ENCODE measurements around the gene PCSK5. TPM values are rescaled to one million over a fixed set of nuclear protein-coding genes. Genes with fewer than 3 reads are reported as not detected.

PCSK5 gene
- total RNA-seq, 1 experiment from 2014 or later = 6.9 TPM

DNA sequence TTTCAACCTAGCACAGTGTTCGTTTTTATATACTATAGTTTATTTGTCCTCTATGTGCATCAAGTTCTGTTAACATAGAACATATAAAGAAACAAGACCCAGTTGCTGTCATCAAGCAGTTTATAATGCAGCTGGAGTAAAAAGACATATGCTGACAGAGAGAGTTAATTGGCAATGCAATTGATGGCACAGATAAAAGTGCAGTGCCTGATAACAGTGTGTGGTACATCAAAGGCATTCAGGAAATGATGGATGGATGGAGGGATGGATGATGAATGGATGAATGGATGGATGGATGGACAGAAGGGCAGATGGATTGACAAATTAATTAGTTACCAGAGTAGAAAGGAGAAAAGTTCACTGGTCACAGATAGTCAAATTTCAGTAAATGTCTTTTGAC, 264.9 kb downstream of the PCSK5 start:
- ATAC-seq (no peak), DNase-seq (ENCODE audit: low read depth, low spot score) (no peak)
- Histone ChIP-seq H3K4me3 (replicated peaks in 1 of 2; ENCODE audit: low read depth in 1 of 2, low read length in 2 of 2) (no peak overlapping the region), H3K27ac (ENCODE audit: low read depth, low read length) (no peak overlapping the region), H3K36me3 (ENCODE audit: control insufficient read depth in 1 of 2, insufficient read depth in 2 of 2, low read length in 2 of 2) (peaks cover 0 to 3% of the 10 kb centered on the region in 2 experiments; a peak in 1 of 4 replicates), H3K79me2 (ENCODE audit: insufficient read depth, low read length) (no peaks in the 10 kb centered on the region), H3K27me3 (ENCODE audit: insufficient read depth, low read length) (no peaks in the 10 kb centered on the region), H3K9me3 (ENCODE audit: control insufficient read depth in 1 of 2, insufficient read depth in 1 of 2, low read depth in 1 of 2, low read length in 2 of 2) (no peaks in the 10 kb centered on the region), H3K9me2 (ENCODE audit: insufficient read depth) (no peaks in the 10 kb centered on the region), H3K9ac (ENCODE audit: low read length) (no peak overlapping the region), H3K4me2 (ENCODE audit: low read length) (no peak overlapping the region), H2AFZ (ENCODE audit: low read depth, low read length, poor library complexity, severe bottlenecking) (no peak overlapping the region), H4K20me1 (ENCODE audit: insufficient read depth) (no peaks in the 10 kb centered on the region), H3K4me1 (ENCODE audit: control insufficient read depth in 1 of 2, insufficient read depth in 2 of 2, low read length in 2 of 2) (no peaks in the 10 kb centered on the region)
- no peak for TF ChIP-seq CTCF (IDR thresholded peaks at IDR 0.05 in 2 of 3, conservative IDR thresholded peaks at IDR 0.05 in 1 of 3; ENCODE audit: borderline replicate concordance in 1 of 3, insufficient read depth in 1 of 3, low read depth in 2 of 3, low read length in 2 of 3)
- TF ChIP-seq CEBPB (IDR thresholded peaks at IDR 0.05; ENCODE audit: low read depth) = no peak
- no peak for TF ChIP-seq SP1 (IDR thresholded peaks at IDR 0.05; ENCODE audit: low read depth)
- TF ChIP-seq POLR2A (IDR thresholded peaks at IDR 0.05; ENCODE audit: borderline replicate concordance, extremely low read depth, insufficient read depth, insufficient read length) = no peak
- no peak for TF ChIP-seq POLR2AphosphoS5 (IDR thresholded peaks at IDR 0.05; ENCODE audit: low read depth, low read length)
- no peak for TF ChIP-seq ZBTB33 (IDR thresholded peaks at IDR 0.05; ENCODE audit: extremely low read depth, insufficient replicate concordance, low read length)
- no peak for TF ChIP-seq EZH2 (IDR thresholded peaks at IDR 0.05)
- no peak for TF ChIP-seq FOSL1 (IDR thresholded peaks at IDR 0.05; ENCODE audit: low read depth)
- no peak for TF ChIP-seq SIN3A (IDR thresholded peaks at IDR 0.05; ENCODE audit: low read depth)
- POLR2A ChIA-PET = no interaction called here
- RAD21 ChIA-PET (ENCODE audit: low non-redundant PET in 1 of 2, low total read pairs in 2 of 2, uncharacterized antibody in 2 of 2, unreplicated experiment in 2 of 2) = no interaction called here
- intact Hi-C loops (cut with micrococcal nuclease) = no loop called here
- CTCF ChIA-PET = no interaction called here
- BruUV-seq (replicated peaks) = no TSS peak
